GM19193 (cell line): ENCODE results near the gene ATP11A.

ENCODE experiments used
- POLR2A ChIP-seq: IDR thresholded peaks from 4 replicates; pipeline ENCODE4 v1.6.1; 2011; ENCODE audit not compliant: insufficient read depth, insufficient read length; ENCODE audit errors: extremely low read depth

ATP11A gene

GRCh38 chr13:112882555-112883024 lies 192.8 kb downstream of the ATP11A start:
- TF ChIP-seq POLR2A = no peak

GRCh38 chr13:112883241-112883945 lies 193.6 kb downstream of the ATP11A start:
- no peak for TF ChIP-seq POLR2A

- TF ChIP-seq POLR2A = no peak
These were observed 195.5 kb downstream of the ATP11A start for GRCh38 chr13:112885242-112885781.

- TF ChIP-seq POLR2A = no peak
These were observed 196.0 kb downstream of the ATP11A start for GRCh38 chr13:112885782-112886268.

GRCh38 chr13:112887151-112887550 lies 197.3 kb downstream of the ATP11A start:
- no peak for TF ChIP-seq POLR2A

- no peak for TF ChIP-seq POLR2A
These were observed 197.7 kb downstream of the ATP11A start for GRCh38 chr13:112887557-112887991.

GRCh38 chr13:112888238-112889111 lies 198.6 kb downstream of the ATP11A start:
- TF ChIP-seq POLR2A = no peak

GRCh38 chr13:112889351-112890290 lies 199.8 kb downstream of the ATP11A start:
- no peak for TF ChIP-seq POLR2A

- no peak for TF ChIP-seq POLR2A
These were observed 200.7 kb downstream of the ATP11A start for GRCh38 chr13:112890316-112891145.

GRCh38 chr13:112891477-112892401 lies 201.9 kb downstream of the ATP11A start:
- TF ChIP-seq POLR2A = no peak

GRCh38 chr13:112892426-112893206 lies 202.8 kb downstream of the ATP11A start:
- no peak for TF ChIP-seq POLR2A

GRCh38 chr13:112893207-112893569 lies 203.3 kb downstream of the ATP11A start:
- no peak for TF ChIP-seq POLR2A
